Body of pancreas (tissue), 4 donors: ENCODE results near the gene UBAC2.

ENCODE experiments used
- POLR2A ChIP-seq, 3 donors: fragments of 450-650 bp; IDR thresholded peaks; one replicate each; pipeline ENCODE4 v1.6.1; 2016; ENCODE audit warnings: antibody characterized with exemption in 3 of 3, mild to moderate bottlenecking in 2 of 3
- TF ChIP-seq, protein P1 (sequence below), 7 experiments: fragments of 450-650 bp in 4 of 7; fragments of 200-600 bp in 3 of 7; sonication (generic) in 3 of 7; IDR thresholded peaks; one replicate each; pipeline ENCODE4 v1.5.1; 2016 to 2019; ENCODE audit warnings: antibody characterized with exemption in 7 of 7

DNA sequence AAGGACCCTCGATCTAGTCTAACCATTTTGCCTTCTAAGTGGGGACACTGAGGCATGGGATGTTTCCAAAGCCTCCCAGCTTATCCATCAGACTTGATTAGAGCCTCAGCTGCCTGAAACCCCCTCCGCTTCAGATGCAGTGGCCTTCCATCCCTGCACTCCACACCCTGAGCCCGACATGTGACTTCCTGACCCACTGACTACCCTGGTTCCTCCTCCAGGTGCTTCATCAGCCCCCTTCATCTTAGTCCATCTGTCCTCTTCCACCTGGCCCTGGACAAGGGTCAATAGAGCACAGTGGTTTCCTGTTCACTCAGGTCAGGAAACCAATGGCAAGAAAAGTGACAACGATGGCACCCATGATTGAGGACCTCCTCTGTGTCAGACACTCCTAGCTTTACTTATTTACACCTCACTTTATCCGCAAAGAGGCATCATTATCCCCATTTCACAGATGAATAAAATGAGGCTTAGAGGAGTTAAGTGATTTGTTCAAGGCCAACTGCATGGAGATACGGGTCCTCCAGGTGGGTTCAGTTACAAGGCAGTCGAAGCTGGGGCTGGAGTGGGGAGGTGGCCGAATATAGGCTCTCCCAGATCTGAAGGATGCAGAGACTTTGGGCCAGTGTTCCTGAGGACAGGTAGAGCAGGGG, 219.1 kb downstream of the UBAC2 start:
- TF ChIP-seq, protein P1, sequence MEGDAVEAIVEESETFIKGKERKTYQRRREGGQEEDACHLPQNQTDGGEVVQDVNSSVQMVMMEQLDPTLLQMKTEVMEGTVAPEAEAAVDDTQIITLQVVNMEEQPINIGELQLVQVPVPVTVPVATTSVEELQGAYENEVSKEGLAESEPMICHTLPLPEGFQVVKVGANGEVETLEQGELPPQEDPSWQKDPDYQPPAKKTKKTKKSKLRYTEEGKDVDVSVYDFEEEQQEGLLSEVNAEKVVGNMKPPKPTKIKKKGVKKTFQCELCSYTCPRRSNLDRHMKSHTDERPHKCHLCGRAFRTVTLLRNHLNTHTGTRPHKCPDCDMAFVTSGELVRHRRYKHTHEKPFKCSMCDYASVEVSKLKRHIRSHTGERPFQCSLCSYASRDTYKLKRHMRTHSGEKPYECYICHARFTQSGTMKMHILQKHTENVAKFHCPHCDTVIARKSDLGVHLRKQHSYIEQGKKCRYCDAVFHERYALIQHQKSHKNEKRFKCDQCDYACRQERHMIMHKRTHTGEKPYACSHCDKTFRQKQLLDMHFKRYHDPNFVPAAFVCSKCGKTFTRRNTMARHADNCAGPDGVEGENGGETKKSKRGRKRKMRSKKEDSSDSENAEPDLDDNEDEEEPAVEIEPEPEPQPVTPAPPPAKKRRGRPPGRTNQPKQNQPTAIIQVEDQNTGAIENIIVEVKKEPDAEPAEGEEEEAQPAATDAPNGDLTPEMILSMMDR (IDR thresholded peaks at IDR 0.05) = no peak
- no peak for TF ChIP-seq POLR2A (IDR thresholded peaks at IDR 0.05)
